GM19372 (cell line): Measurements from ENCODE around the gene DIP2C.

Experiments
- ATAC-seq: cut with Tn5 transposase; IDR thresholded peaks from one replicate; pipeline ENCODE4 v1.9.1; 2021; ENCODE audit warnings: mild to moderate bottlenecking, low read depth, moderate library complexity; ENCODE audit not compliant: unreplicated experiment

The DIP2C gene

GRCh38 chr10:389836-390448 is 299.5 kb downstream of the DIP2C start:
- ATAC-seq = no peak

GRCh38 chr10:389261-389790 is 300.1 kb downstream of the DIP2C start:
- no peak for ATAC-seq

DNA sequence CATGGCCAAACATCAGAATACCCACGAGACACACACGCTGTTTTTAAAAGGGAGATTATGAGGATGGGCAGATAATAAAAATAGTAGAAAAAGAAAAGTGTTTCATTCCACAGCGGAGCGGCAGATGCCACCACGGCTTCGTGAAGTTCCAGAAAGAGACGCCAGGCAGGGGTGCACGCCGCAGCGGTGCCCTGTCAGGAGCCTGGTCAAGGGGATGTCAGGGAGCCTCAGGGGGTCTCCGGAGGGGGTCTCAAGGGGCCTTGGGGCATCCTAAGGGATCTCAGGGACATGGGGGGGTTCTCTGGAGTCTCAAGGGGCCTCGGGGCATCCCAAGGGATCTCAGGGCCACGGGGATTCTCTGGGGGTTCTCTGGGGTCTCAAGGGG is 300.8 kb downstream of the DIP2C start:
- ATAC-seq = no peak

DNA sequence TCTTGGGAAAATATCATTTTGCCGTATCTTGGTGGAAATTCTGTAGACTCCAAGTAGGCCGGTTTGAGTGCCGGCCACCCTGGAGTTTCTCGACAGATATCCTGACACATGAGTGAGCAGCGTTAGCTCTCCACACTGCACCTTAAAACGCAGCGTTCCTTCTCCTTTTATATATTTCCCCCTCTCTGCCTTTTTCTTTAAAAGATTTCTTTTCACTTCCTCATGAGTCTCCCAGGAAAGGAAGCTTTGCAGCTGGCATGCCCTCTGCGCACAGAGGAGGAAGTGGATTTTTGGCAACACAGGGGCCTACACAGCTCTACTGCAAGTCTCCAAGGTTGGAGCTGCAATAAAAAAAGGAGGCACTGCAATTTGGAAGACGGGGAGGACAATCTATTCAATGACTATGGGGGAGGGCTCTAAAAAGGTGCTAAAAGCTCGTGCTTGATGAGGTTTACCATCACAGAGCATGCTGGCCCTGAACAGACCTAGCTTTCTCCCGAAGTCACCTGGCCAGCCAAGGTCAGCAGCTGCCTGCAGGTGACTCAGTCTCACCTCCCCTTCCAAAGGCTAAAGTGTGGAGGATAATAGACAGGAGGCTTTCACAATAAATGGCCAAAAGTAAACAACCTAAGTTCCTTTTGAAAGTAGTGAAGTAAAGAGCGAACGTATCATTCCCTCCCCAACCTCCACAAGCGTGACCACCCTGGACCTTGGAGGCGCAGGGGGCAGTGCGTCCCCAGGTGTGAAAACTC is 301.4 kb downstream of the DIP2C start:
- ATAC-seq = no peak

DNA sequence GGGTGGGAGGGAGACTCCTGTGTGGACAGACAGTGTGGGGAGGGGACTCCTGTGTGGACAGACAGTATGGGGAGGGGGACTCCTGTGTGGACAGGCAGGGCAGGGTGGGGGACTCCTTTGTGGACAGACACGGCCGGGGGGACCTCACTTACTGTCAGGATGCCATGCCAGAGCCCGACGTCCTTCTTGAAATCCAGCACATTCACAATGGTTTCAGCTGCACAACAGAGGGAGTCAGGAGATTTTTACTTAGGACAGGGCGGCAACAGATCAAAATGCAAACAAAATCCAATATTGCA is 301.9 kb downstream of the DIP2C start:
- no peak for ATAC-seq

DNA sequence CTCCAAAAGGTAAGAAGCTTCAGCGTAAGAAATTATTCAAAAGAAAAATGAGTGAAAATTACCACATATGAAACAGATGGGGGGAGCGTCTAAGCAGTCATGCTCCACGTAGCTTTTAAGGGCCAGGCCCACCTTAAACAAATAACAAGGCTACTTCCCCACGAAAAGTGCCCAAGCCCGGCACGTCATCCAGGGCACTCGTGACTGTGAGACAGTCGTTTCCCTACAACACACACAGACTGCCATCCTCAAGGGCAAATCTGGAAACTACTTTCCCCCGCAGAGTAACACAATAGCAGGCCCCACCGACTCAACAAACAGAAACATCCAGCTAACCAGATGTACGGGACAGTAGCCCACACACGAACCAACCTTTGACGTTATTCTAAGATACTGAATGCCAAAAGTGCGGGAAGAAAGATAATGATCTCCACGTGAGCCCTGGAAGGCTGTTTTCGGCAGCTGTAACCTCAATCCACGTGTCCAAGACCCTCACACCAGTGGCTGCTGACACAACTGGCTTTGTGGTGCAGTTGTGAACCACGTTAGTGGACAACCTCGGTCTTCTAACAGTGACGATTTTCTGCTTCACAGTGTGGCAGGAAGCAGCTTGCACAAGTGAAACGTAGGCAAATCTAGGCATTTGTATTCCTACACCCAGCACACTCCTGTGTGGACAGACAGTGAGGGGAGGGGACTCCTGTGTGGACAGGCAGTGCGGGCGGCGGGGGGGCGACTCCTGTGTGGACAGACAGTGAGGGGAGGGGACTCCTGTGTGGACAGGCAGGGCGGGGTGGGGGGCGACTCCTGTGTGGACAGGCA is 302.5 kb downstream of the DIP2C start:
- ATAC-seq = no peak

- no peak for ATAC-seq
These were observed 303.7 kb downstream of the DIP2C start for GRCh38 chr10:385571-386300.

DNA sequence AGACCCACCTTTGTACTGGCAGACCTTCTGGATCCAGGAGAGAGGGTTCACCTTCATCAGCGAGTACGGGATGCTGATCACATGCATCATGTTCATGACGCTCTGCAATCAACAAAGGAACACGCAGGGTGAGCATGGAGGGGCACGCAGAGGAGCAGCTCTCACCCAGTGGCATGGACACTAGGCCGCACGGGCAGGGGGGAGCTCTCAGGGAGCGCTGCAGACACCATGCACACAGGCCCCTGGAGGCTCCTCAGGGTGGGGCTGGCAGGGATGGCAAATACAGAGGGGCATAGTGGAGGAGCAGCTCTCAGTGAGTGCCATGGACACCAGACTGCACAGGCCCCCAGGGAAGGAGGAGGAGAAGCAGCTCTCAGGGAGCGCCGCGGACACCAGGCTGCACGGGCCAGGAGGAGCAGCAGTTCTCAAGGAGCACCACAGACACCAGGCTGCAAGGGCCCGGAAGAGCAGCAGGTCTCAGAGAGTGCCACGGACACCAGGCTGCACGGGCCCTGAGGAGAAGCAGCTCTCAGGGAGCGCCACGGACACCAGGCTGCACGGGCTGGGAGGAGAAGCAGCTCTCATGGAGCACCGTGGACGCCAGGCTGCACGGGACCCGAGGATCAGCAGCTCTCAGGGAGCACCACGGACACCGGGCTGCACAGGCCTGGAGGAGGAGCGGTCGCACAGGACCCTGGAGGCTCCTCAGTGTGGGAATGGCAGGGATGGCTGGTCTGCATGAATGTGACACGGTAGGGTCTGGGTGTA is 304.7 kb downstream of the DIP2C start:
- ATAC-seq = no peak

DNA sequence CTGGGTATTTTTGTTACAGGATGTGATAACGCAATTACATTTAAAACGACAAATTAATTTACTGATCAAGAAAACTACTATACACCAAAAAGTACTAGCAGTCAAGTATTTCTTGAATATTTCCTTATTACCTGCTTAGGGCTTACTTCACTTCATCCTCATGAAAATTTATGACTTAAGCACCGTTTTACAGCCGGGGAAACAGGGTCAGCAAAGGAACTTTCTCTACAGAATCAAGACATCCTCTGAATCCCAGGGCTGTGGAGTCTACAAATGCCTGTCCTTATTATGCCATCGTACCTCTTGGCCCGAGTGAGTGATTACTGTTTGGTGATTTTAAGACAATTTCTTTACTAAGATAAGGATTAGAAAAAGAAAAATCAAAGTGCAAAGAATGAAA is 305.9 kb downstream of the DIP2C start:
- ATAC-seq = no peak

DNA sequence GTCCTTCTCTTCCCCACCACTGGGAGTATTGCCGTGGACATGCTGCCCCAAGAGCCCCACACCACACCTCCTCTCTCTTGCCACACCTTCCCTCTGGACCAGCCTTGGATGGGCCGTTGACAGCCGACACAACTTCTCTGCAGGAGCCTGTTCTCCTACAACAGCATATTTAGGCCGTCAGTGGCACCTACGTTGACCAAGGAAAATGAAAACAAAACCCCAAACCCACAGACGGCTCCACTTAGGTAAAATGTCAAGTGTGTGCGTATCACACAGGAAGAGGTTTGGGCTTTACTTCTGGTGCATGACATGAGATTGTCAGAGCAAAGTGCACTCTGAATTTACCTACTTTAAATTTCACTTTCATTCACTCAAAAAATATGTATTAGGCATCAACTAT is 307.7 kb downstream of the DIP2C start:
- ATAC-seq = no peak

GRCh38 chr10:381346-381745 is 308.1 kb downstream of the DIP2C start:
- no peak for ATAC-seq

DNA sequence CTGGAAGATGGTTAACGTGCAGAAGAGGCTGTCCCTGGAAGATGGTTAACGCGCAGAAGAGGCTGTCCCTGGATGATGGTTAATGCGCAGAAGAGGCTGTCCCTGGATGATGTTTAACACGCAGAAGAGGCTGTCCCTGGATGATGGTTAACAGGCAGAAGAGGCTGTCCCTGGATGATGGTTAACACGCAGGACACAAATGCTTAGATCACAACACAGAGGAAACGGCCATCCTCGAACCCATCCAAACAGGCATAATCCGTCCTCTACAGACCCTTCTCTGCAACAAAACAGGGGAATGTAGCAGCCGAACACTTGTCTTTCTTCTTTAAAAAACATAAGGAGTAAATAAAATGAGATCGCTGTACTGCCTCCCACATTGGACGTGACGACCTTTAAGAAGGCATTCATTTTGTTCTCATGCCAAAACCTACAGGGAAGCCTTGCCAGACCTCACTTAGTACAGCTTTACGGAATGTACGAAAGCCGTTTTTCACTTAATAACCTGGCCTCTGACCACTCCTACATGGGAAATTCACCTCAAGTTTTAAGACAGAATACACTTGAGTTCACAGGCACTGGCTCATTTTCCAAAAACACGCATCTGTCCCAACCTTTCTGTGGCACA is 309.0 kb downstream of the DIP2C start:
- no peak for ATAC-seq

DNA sequence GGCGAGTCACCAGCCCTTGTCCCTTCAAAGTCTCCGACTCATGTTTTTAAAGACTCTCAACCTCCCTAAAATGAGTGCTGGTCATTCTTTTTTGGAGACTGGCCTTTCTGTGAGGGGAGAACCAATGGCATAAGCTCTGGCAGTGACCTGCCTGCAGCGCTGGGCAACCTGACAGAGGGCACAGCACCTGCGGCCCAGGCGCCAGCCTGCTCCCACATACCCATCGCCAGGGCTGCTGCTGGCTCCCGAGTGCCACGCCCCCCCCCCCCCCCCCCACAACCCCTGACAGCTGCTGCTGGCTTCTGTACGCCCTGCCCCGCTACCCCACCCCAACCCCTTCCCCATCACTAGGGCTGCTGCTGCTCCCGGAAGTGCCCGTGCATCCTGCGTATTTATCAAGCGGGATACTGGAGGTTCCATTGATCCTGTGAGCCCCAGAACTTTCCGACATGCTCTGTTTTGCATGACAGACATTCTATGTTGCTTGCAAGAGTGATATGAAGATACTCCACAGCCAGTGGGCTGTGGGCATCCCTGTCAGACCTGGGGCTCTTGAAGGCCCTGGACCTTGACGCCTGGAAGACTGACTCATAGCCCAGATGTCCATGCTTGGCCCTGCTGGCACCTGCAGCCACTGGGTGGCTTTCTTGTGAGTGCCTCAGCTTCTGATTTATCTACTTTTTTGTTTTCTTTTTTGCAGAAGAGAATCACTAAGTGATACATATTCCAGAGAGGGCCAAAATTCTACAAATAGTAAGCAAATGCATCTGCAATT is 310.4 kb downstream of the DIP2C start:
- no peak for ATAC-seq

DNA sequence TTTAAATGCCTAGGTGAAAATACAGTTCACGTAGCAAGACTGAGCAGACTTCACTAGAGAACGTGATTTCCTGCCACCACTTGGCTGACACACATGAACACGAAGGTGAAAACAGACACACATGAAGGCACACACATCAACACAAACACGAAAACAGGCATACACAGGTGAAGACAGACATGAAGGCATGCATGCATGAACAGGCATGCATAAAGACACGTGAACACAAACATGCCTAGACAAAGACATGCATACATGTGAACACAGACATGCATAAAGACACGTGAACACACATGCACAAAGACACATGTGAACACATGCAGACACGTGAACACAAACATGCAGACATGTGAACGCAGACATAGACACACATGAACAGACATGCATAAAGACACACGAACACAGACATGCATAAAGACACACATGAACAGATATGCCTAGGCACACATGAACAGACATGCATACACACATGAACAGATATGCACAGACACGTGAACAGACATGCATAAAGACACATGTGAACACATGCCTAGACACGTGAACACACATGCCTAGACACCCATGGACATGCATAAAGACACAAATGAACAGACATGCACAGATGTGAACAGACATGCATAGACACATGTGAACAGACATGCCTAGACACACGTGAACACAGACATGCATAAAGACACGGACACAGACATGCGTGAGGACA is 311.1 kb downstream of the DIP2C start:
- no peak for ATAC-seq

- no peak for ATAC-seq
These were observed 312.2 kb downstream of the DIP2C start for GRCh38 chr10:377228-377627.

- no peak for ATAC-seq
These were observed 313.5 kb downstream of the DIP2C start for GRCh38 chr10:375815-376505.

DNA sequence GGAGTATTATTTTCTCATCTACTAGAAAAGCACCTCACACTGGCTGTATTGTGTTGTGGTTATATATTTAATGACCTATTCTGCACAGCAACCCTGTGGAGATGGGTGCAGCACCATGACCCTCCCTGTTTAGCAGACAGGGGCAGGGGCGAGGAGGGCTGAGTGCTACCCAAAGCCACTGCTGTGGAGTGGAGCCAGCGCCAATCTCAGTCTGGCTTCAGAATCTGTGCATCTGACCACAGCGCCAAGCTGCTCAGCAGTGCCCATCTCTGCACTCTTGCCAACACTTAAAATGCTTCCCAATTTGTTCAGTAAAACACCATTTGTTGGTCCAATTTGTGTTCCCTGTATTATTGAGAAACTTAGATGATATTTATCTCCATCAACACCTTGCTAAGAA is 315.1 kb downstream of the DIP2C start:
- no peak for ATAC-seq
